ENCODE data around the gene TNN.

- TF ChIP-seq POLR2A (IDR thresholded peaks at IDR 0.05): no peak
- TF ChIP-seq, protein P1, sequence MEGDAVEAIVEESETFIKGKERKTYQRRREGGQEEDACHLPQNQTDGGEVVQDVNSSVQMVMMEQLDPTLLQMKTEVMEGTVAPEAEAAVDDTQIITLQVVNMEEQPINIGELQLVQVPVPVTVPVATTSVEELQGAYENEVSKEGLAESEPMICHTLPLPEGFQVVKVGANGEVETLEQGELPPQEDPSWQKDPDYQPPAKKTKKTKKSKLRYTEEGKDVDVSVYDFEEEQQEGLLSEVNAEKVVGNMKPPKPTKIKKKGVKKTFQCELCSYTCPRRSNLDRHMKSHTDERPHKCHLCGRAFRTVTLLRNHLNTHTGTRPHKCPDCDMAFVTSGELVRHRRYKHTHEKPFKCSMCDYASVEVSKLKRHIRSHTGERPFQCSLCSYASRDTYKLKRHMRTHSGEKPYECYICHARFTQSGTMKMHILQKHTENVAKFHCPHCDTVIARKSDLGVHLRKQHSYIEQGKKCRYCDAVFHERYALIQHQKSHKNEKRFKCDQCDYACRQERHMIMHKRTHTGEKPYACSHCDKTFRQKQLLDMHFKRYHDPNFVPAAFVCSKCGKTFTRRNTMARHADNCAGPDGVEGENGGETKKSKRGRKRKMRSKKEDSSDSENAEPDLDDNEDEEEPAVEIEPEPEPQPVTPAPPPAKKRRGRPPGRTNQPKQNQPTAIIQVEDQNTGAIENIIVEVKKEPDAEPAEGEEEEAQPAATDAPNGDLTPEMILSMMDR (IDR thresholded peaks at IDR 0.05): no peak
Observed at GRCh38 chr1:175126347-175126746, 58.7 kb downstream of the TNN start.
